ENCODE data around the gene C1QTNF6. TPM values are rescaled to one million over a fixed set of nuclear protein-coding genes. Genes with fewer than 3 reads are reported as not detected.

The C1QTNF6 gene
- total and polyA plus RNA-seq, 2 of the 8 experiments (the other 6 are each of a cell fraction or from before 2014, with no cell fraction given) = 3.1 to 6.5 TPM

- TF ChIP-seq HDAC2 (IDR thresholded peaks at IDR 0.05; ENCODE audit: borderline replicate concordance in 1 of 2, low read depth in 2 of 2, low read length in 2 of 2) = no peak
- TF ChIP-seq TEAD4 (IDR thresholded peaks at IDR 0.05; ENCODE audit: low read depth, low read length) = no peak
- no peak for TF ChIP-seq CTBP2 (IDR thresholded peaks at IDR 0.05; ENCODE audit: borderline replicate concordance, insufficient read depth, insufficient read length, low read length)
- no peak for TF ChIP-seq BCL11A (IDR thresholded peaks at IDR 0.05; ENCODE audit: low read depth in 2 of 2, low read length in 2 of 2)
- TF ChIP-seq ATF3 (IDR thresholded peaks at IDR 0.05; ENCODE audit: insufficient read depth, low read depth, low read length) = no peak
- TF ChIP-seq MAFK (IDR thresholded peaks at IDR 0.05; ENCODE audit: low read depth, low read length) = no peak
These were observed 47.2 kb downstream of the C1QTNF6 start (continued) for GRCh38 chr22:37140686-37141323.

All from H1 (cell line).